HG02763 (cell line): ENCODE measurements around the gene KPTN.

Experiments used
- ATAC-seq: cut with Tn5 transposase; IDR thresholded peaks from one replicate; pipeline ENCODE4 v1.9.1; 2021; ENCODE audit warnings: mild to moderate bottlenecking, moderate library complexity; ENCODE audit not compliant: unreplicated experiment

The KPTN gene

GRCh38 chr19:47437500-47437899, 46.5 kb downstream of the KPTN start:
- ATAC-seq: no peak

GRCh38 chr19:47436712-47437401, 47.2 kb downstream of the KPTN start:
- ATAC-seq: no peak

GRCh38 chr19:47435883-47436417, 48.1 kb downstream of the KPTN start:
- ATAC-seq: no peak

GRCh38 chr19:47435196-47435595, 48.8 kb downstream of the KPTN start:
- no peak for ATAC-seq

GRCh38 chr19:47434088-47434487, 49.9 kb downstream of the KPTN start:
- ATAC-seq: no peak

GRCh38 chr19:47433121-47433520, 50.9 kb downstream of the KPTN start:
- ATAC-seq: no peak

- ATAC-seq: no peak
Measured at GRCh38 chr19:47432499-47432898, 51.5 kb downstream of the KPTN start.

GRCh38 chr19:47432091-47432490, 51.9 kb downstream of the KPTN start:
- no peak for ATAC-seq

- ATAC-seq: no peak
Measured at GRCh38 chr19:47430041-47430802, 53.8 kb downstream of the KPTN start.

GRCh38 chr19:47429140-47429793, 54.8 kb downstream of the KPTN start:
- ATAC-seq: no peak

- ATAC-seq: no peak
Measured at GRCh38 chr19:47428177-47428894, 55.7 kb downstream of the KPTN start.

- ATAC-seq: no peak
Measured at GRCh38 chr19:47427241-47428176, 56.5 kb downstream of the KPTN start.
